ENCODE results near the gene ULK2.

ULK2 gene

DNA sequence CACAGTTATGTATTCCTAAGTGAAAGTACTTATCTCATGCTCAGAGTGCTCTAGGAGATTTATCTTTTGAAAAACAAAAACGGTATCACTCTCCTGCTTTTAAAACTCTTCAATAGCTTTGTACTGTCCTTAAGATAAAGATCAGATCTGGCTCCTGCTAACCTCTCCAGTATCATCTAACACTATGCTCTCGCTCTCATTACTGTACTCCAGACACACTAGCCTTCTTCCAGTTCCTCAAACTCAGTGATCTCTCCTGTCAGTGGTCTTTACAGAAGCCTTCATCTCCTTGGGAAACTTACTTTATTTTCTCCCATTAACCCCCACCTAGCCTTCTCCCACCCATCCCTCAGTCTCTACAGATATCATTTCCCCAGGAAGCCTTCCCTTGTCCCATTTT, 10.1 kb downstream of the ULK2 start:
- no peak overlapping the region for H3K23ac ChIP-seq (ENCODE audit: low read length in 2 of 2)
- H2BK15ac ChIP-seq (ENCODE audit: low read depth, poor library complexity, severe bottlenecking) = no peak overlapping the region
- WGBS = 77% methylated on average over 2 of the region's 2 CpGs
- no peak overlapping the region for H3K18ac ChIP-seq (ENCODE audit: low read depth in 1 of 2, low read length in 2 of 2)
- no peak overlapping the region for H2AFZ ChIP-seq (ENCODE audit: low read depth, low read length)
- H3K36me3 ChIP-seq (ENCODE audit: control insufficient read depth in 1 of 2, insufficient read depth in 2 of 2, low read depth in 1 of 2, low read length in 2 of 2) = peaks cover 8 to 34% of the 10 kb centered on the region in 2 experiments
- H3K4ac ChIP-seq (ENCODE audit: low read depth in 1 of 2, low read length in 2 of 2) = no peak overlapping the region
- H2AK5ac ChIP-seq (ENCODE audit: low read length, severe bottlenecking) = no peak overlapping the region
- H3K27ac ChIP-seq (ENCODE audit: low read length, poor library complexity, severe bottlenecking) = no peak overlapping the region
- H3K4me2 ChIP-seq (ENCODE audit: low read length, poor library complexity, severe bottlenecking) = no peak overlapping the region
- peaks cover 4% of the 10 kb centered on the region for H3K79me1 ChIP-seq (replicated peaks; ENCODE audit: low read length, poor library complexity, severe bottlenecking)
- no peak overlapping the region for H2BK5ac ChIP-seq (ENCODE audit: low read depth, low read length, poor library complexity, severe bottlenecking)
- no peak overlapping the region for H4K8ac ChIP-seq (ENCODE audit: low read length)
- no peak for DNase-seq
- H3K4me3 ChIP-seq (ENCODE audit: insufficient read depth in 1 of 2, low read depth in 1 of 2, low read length in 2 of 2) = no peak overlapping the region
- no peaks in the 10 kb centered on the region for H3K9me3 ChIP-seq (ENCODE audit: control insufficient read depth, low read length)
- H2BK120ac ChIP-seq (ENCODE audit: low read depth, low read length) = no peak overlapping the region
- H3K14ac ChIP-seq (ENCODE audit: low read length in 2 of 2) = no peak overlapping the region
- H3K4me1 ChIP-seq (ENCODE audit: control insufficient read depth, insufficient read depth, low read depth, low read length) = no peaks in the 10 kb centered on the region
- no peak overlapping the region for H3K9ac ChIP-seq (ENCODE audit: low read length)
- no peak overlapping the region for H2BK12ac ChIP-seq (ENCODE audit: low read length in 2 of 2)
- H4K91ac ChIP-seq (ENCODE audit: low read length) = no peak overlapping the region
- H3K27me3 ChIP-seq (ENCODE audit: control insufficient read depth in 1 of 2, insufficient read depth in 1 of 2, low read length in 2 of 2) = no peaks in the 10 kb centered on the region

DNA sequence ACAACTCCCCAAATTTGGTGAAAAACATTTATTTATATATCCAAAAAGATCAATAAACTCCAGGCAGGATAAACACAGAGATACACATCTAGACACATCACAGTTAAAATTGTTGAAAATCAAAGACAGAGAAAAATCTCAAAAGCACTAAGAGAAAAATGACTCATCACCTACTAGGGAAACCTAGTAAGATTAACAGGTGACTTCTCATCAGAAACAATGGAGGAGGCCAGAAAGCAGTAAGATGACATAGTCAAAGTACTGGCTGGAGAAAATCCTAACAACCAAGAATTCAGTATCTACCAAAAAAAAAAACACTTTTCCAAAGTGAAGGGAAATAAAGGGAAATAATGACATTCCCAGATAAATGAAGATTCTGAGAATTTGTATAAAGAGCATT, 33.8 kb downstream of the ULK2 start:
- no peak overlapping the region for H3K27ac ChIP-seq (ENCODE audit: low read length, poor library complexity, severe bottlenecking)

DNA sequence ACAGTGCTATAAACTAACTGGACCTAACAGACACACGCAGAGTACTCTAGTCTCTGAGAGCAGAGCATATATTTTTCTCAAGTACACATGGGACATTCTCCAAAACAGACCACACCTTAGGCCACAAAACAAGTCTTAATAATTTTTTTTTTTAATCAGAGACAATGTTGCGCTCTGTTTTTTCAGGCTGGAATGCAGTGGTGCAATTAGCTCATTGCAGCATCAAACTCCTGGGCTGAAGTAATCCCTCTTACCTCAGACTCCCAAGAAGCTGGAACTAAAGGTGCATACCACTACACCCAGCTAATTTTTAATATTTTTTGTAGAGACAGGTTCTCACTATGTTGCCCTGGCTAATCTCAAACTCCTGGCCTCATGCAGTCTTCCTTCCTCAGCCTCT, 37.7 kb downstream of the ULK2 start:
- Histone ChIP-seq H3K27me3 (ENCODE audit: control insufficient read depth in 1 of 2, insufficient read depth in 1 of 2, low read length in 2 of 2) (no peaks in the 10 kb centered on the region), H2BK12ac (ENCODE audit: low read length in 2 of 2) (no peak overlapping the region), H4K91ac (ENCODE audit: low read length) (no peak overlapping the region), H3K4me1 (ENCODE audit: control insufficient read depth, insufficient read depth, low read depth, low read length) (no peaks in the 10 kb centered on the region), H2BK120ac (ENCODE audit: low read depth, low read length) (no peak overlapping the region), H3K36me3 (ENCODE audit: control insufficient read depth in 1 of 2, insufficient read depth in 2 of 2, low read depth in 1 of 2, low read length in 2 of 2) (peaks cover 11 to 25% of the 10 kb centered on the region in 2 experiments), H3K4me3 (ENCODE audit: insufficient read depth in 1 of 2, low read depth in 1 of 2, low read length in 2 of 2) (no peak overlapping the region), H2AK5ac (ENCODE audit: low read length, severe bottlenecking) (no peak overlapping the region), H4K8ac (ENCODE audit: low read length) (no peak overlapping the region), H3K79me1 (replicated peaks; ENCODE audit: low read length, poor library complexity, severe bottlenecking) (peaks cover 3% of the 10 kb centered on the region), H3K9ac (ENCODE audit: low read length) (no peak overlapping the region), H2BK15ac (ENCODE audit: low read depth, poor library complexity, severe bottlenecking) (no peak overlapping the region), H3K4me2 (ENCODE audit: low read length, poor library complexity, severe bottlenecking) (no peak overlapping the region), H3K9me3 (ENCODE audit: control insufficient read depth, low read length) (no peaks in the 10 kb centered on the region), H2BK5ac (ENCODE audit: low read depth, low read length, poor library complexity, severe bottlenecking) (no peak overlapping the region), H2AFZ (ENCODE audit: low read depth, low read length) (no peak overlapping the region), H3K27ac (ENCODE audit: low read length, poor library complexity, severe bottlenecking) (no peak overlapping the region), H3K14ac (ENCODE audit: low read length in 2 of 2) (no peak overlapping the region), H3K18ac (ENCODE audit: low read depth in 1 of 2, low read length in 2 of 2) (no peak overlapping the region), H3K4ac (ENCODE audit: low read depth in 1 of 2, low read length in 2 of 2) (no peak overlapping the region), H3K23ac (ENCODE audit: low read length in 2 of 2) (no peak overlapping the region)
- no peak for DNase-seq
- 100% methylated on average over 2 of the region's 2 CpGs for WGBS

More for the DNA sequence above, 33.8 kb downstream of the ULK2 start:
- Histone ChIP-seq H3K9ac (ENCODE audit: low read length) (no peak overlapping the region), H2BK15ac (ENCODE audit: low read depth, poor library complexity, severe bottlenecking) (no peak overlapping the region), H3K36me3 (ENCODE audit: control insufficient read depth in 1 of 2, insufficient read depth in 2 of 2, low read depth in 1 of 2, low read length in 2 of 2) (peaks cover 14 to 29% of the 10 kb centered on the region in 2 experiments), H3K4ac (ENCODE audit: low read depth in 1 of 2, low read length in 2 of 2) (no peak overlapping the region), H2AK5ac (ENCODE audit: low read length, severe bottlenecking) (no peak overlapping the region), H2AFZ (ENCODE audit: low read depth, low read length) (no peak overlapping the region), H3K4me1 (ENCODE audit: control insufficient read depth, insufficient read depth, low read depth, low read length) (no peaks in the 10 kb centered on the region), H3K4me3 (ENCODE audit: insufficient read depth in 1 of 2, low read depth in 1 of 2, low read length in 2 of 2) (no peak overlapping the region), H3K9me3 (ENCODE audit: control insufficient read depth, low read length) (no peaks in the 10 kb centered on the region), H4K8ac (ENCODE audit: low read length) (no peak overlapping the region), H3K79me1 (replicated peaks; ENCODE audit: low read length, poor library complexity, severe bottlenecking) (peaks cover 3% of the 10 kb centered on the region), H3K23ac (ENCODE audit: low read length in 2 of 2) (no peak overlapping the region), H2BK5ac (ENCODE audit: low read depth, low read length, poor library complexity, severe bottlenecking) (no peak overlapping the region), H3K14ac (ENCODE audit: low read length in 2 of 2) (no peak overlapping the region), H2BK120ac (ENCODE audit: low read depth, low read length) (no peak overlapping the region), H3K27me3 (ENCODE audit: control insufficient read depth in 1 of 2, insufficient read depth in 1 of 2, low read length in 2 of 2) (no peaks in the 10 kb centered on the region), H3K4me2 (ENCODE audit: low read length, poor library complexity, severe bottlenecking) (no peak overlapping the region), H2BK12ac (ENCODE audit: low read length in 2 of 2) (no peak overlapping the region), H3K18ac (ENCODE audit: low read depth in 1 of 2, low read length in 2 of 2) (no peak overlapping the region), H4K91ac (ENCODE audit: low read length) (no peak overlapping the region)
- no peak for DNase-seq

DNA sequence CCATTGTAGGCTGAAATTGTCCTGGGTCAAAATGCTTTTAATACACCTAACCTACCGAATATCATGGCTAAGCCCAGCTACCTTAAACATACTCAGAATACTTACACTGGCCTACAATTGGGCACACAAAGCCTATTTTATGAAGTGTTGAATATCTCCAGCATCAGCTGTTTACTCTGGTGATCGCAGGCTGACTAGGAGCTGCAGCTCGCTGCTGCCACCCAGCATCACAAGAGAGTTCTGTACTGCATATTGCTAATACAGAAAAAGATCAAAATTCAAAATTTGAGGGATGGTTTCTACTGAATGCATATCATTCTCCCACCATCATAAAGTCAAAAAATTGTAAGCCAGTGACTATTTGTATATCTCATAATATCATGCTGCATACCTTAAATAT, 55.3 kb downstream of the ULK2 start:
- no peak overlapping the region for H4K8ac ChIP-seq (ENCODE audit: low read length)
- no peak overlapping the region for H2BK12ac ChIP-seq (ENCODE audit: low read length in 2 of 2)
- peaks cover 4 to 59% of the 10 kb centered on the region in 2 experiments for H3K36me3 ChIP-seq (ENCODE audit: control insufficient read depth in 1 of 2, insufficient read depth in 2 of 2, low read depth in 1 of 2, low read length in 2 of 2)
- H2BK15ac ChIP-seq (ENCODE audit: low read depth, poor library complexity, severe bottlenecking) = no peak overlapping the region
- H3K79me1 ChIP-seq (replicated peaks; ENCODE audit: low read length, poor library complexity, severe bottlenecking) = peaks cover 1% of the 10 kb centered on the region
- no peak overlapping the region for H2BK5ac ChIP-seq (ENCODE audit: low read depth, low read length, poor library complexity, severe bottlenecking)
- no peak overlapping the region for H3K18ac ChIP-seq (ENCODE audit: low read depth in 1 of 2, low read length in 2 of 2)
- H2AFZ ChIP-seq (ENCODE audit: low read depth, low read length) = no peak overlapping the region
- no peak overlapping the region for H2BK120ac ChIP-seq (ENCODE audit: low read depth, low read length)
- no peak overlapping the region for H3K14ac ChIP-seq (ENCODE audit: low read length in 2 of 2)
- 100% methylated on average over 2 of the region's 3 CpGs for WGBS
- H3K27me3 ChIP-seq (ENCODE audit: control insufficient read depth in 1 of 2, insufficient read depth in 1 of 2, low read length in 2 of 2) = no peaks in the 10 kb centered on the region
- no peaks in the 10 kb centered on the region for H3K9me3 ChIP-seq (ENCODE audit: control insufficient read depth, low read length)
- H3K23ac ChIP-seq (ENCODE audit: low read length in 2 of 2) = no peak overlapping the region
- no peak overlapping the region for H3K4me3 ChIP-seq (ENCODE audit: insufficient read depth in 1 of 2, low read depth in 1 of 2, low read length in 2 of 2)
- H3K4me2 ChIP-seq (ENCODE audit: low read length, poor library complexity, severe bottlenecking) = no peak overlapping the region
- no peaks in the 10 kb centered on the region for H3K4me1 ChIP-seq (ENCODE audit: control insufficient read depth, insufficient read depth, low read depth, low read length)
- H4K91ac ChIP-seq (ENCODE audit: low read length) = no peak overlapping the region
- no peak overlapping the region for H2AK5ac ChIP-seq (ENCODE audit: low read length, severe bottlenecking)
- DNase-seq = peak; percentile 7
- H3K4ac ChIP-seq (ENCODE audit: low read depth in 1 of 2, low read length in 2 of 2) = no peak overlapping the region
- no peak overlapping the region for H3K27ac ChIP-seq (ENCODE audit: low read length, poor library complexity, severe bottlenecking)
- no peak overlapping the region for H3K9ac ChIP-seq (ENCODE audit: low read length)

All from mesenchymal stem cell (in vitro differentiated cells and primary cell).